ENCODE measurements around the gene TMEM135. TPM values are rescaled to one million over a fixed set of nuclear protein-coding genes. Genes with fewer than 3 reads are reported as not detected.
"Not testable (repeated sequence)": the region's sequence is repeated elsewhere in the genome, so short reads cannot be mapped to it uniquely, and the experiment has no call there.

Gene TMEM135
- total and polyA plus RNA-seq, 2 donors from 2014 or later, result 12.0 to 24.6 TPM

DNA sequence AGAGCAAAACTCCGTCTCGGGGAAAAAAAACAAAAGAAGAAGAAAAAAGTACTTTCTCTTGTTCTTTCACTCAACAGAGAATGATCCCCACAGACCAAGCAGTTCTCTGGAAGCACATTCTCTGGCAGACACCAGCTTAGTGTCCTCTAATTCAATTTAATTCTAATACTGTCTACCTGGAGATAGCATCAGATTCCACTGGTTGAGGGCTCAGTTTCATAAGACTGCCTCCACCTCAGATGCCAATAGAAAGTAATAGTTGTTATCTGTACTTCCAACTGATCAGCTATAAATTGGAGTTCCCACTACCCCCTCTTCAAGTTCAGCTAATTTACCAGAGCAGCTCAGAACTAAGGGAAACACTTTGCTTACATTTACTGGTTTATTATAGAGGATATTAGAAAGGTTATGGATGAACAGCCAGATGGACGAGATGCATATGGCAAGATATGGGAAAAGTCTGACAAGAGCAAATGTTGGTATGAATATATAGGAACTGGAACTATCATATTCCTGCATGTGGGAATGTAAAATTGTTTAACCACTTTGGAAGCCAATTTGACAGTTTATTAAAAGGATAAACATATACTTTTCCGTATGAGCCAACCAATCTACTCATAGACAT lies 64.3 kb downstream of the TMEM135 start:
- no peak overlapping the region for H3K4me3 ChIP-seq (ENCODE audit: low read length in 3 of 3)
- H3K9me3 ChIP-seq (ENCODE audit: control insufficient read depth in 2 of 3, insufficient read depth in 1 of 3, low read length in 3 of 3), result no peaks in the 10 kb centered on the region
- TF ChIP-seq, protein P1, sequence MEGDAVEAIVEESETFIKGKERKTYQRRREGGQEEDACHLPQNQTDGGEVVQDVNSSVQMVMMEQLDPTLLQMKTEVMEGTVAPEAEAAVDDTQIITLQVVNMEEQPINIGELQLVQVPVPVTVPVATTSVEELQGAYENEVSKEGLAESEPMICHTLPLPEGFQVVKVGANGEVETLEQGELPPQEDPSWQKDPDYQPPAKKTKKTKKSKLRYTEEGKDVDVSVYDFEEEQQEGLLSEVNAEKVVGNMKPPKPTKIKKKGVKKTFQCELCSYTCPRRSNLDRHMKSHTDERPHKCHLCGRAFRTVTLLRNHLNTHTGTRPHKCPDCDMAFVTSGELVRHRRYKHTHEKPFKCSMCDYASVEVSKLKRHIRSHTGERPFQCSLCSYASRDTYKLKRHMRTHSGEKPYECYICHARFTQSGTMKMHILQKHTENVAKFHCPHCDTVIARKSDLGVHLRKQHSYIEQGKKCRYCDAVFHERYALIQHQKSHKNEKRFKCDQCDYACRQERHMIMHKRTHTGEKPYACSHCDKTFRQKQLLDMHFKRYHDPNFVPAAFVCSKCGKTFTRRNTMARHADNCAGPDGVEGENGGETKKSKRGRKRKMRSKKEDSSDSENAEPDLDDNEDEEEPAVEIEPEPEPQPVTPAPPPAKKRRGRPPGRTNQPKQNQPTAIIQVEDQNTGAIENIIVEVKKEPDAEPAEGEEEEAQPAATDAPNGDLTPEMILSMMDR (IDR thresholded peaks at IDR 0.05; ENCODE audit: borderline replicate concordance, extremely low read depth, insufficient read depth), result no peak
- no peaks in the 10 kb centered on the region for H3K36me3 ChIP-seq (ENCODE audit: control insufficient read depth in 2 of 3, insufficient read depth in 3 of 3, low read length in 3 of 3)
- H3K9ac ChIP-seq (ENCODE audit: low read length in 3 of 3), result no peak overlapping the region
- DNase-seq (no peak), FAIRE-seq (no peak)
- intact Hi-C loops (cut with DNase I), result no loop called here
- H3K27me3 ChIP-seq (ENCODE audit: control insufficient read depth, insufficient read depth, low read length), result no peaks in the 10 kb centered on the region
- peaks cover 0 to 3% (median 0%) of the 10 kb centered on the region in 3 donors for H3K4me1 ChIP-seq (ENCODE audit: control insufficient read depth in 2 of 3, insufficient read depth in 2 of 3, low read depth in 1 of 3, low read length in 3 of 3)
- H3K27ac ChIP-seq (ENCODE audit: low read depth in 2 of 2, low read length in 2 of 2), result no peak overlapping the region

DNA sequence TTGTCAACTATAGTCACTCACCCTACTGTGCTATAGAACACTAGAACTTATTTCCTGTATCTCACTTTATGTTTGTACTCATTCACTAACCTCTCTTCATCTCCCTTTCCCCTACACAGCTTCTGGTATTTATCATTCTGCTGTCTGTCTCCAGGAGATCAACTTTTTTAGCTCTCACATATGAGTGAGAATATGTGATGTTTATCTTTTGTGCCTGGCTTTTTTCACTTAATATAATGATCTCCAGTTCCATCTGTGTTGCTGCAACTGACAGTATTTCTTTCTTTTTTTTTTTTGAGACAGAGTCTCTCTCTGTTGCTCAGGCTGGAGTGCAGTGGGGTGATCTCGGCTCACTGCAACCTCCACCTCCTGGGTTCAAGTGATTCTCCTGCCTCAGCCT lies 68.1 kb downstream of the TMEM135 start:
- H3K9ac ChIP-seq (ENCODE audit: low read length in 3 of 3); H3K4me3 ChIP-seq (ENCODE audit: low read length in 3 of 3); H3K36me3 ChIP-seq (ENCODE audit: control insufficient read depth in 2 of 3, insufficient read depth in 3 of 3, low read length in 3 of 3); H3K9me3 ChIP-seq (ENCODE audit: control insufficient read depth in 2 of 3, insufficient read depth in 1 of 3, low read length in 3 of 3); H3K27me3 ChIP-seq (ENCODE audit: control insufficient read depth, insufficient read depth, low read length); H3K4me1 ChIP-seq (ENCODE audit: control insufficient read depth in 2 of 3, insufficient read depth in 2 of 3, low read depth in 1 of 3, low read length in 3 of 3); DNase-seq; H3K27ac ChIP-seq (ENCODE audit: low read depth in 2 of 2, low read length in 2 of 2); intact Hi-C loops (cut with DNase I); FAIRE-seq: not testable (repeated sequence)

DNA sequence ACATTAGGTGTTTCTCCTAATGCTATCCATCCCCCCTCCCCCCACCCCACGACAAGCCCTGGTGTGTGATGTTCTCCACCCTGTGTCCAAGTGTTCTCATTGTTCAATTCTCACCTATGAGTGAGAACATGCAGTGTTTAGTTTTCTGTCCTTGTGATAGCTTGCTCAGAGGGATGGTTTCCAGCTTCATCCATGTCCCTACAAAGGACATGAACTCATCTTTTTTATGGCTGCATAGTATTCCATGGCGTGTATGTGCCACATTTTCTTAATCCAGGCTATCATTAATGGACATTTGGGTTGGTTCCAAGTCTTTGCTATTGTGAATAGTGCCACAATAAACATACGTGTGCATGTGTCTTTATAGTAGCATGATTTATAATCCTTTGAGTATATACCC lies 69.6 kb downstream of the TMEM135 start:
- H3K4me3 ChIP-seq (ENCODE audit: low read length in 3 of 3); H3K36me3 ChIP-seq (ENCODE audit: control insufficient read depth in 2 of 3, insufficient read depth in 3 of 3, low read length in 3 of 3); H3K27ac ChIP-seq (ENCODE audit: low read depth in 2 of 2, low read length in 2 of 2); intact Hi-C loops (cut with DNase I); H3K4me1 ChIP-seq (ENCODE audit: control insufficient read depth in 2 of 3, insufficient read depth in 2 of 3, low read depth in 1 of 3, low read length in 3 of 3); H3K9me3 ChIP-seq (ENCODE audit: control insufficient read depth in 2 of 3, insufficient read depth in 1 of 3, low read length in 3 of 3); H3K27me3 ChIP-seq (ENCODE audit: control insufficient read depth, insufficient read depth, low read length); DNase-seq; H3K9ac ChIP-seq (ENCODE audit: low read length in 3 of 3); FAIRE-seq: not testable (repeated sequence)

DNA sequence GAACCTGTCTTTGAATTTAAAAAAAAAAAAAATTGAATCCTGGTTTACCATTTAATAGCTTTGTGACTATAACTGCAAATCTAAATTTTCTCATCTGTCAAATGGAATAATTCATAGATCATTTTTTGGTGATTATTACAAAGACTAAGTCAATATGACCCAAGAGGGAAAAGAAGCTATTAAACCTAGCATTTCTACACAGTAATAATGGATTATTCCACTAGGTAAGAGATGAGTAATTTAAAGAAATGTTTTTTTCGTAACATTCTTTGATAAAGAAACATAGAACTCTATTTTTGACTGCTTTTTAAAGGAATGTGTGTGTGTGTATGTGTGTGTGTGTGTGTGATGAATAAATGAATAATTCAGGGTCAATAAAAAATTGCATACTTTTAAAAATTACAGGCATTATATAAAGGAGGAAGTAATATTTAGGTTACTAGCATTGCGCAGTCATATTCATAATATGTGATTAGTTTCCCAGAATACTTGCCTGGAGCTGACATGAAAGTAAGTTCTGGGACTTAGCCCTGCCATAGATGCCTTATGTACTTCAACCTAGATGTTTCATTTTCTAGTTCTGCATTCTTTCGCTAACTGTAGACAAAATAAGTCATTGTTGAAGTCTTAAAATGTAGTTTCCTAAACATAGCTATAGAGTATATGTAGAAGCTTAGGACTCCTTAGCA lies 72.9 kb downstream of the TMEM135 start:
- Histone ChIP-seq H3K27ac (ENCODE audit: low read depth in 2 of 2, low read length in 2 of 2) (no peak overlapping the region), H3K9me3 (ENCODE audit: control insufficient read depth in 2 of 3, insufficient read depth in 1 of 3, low read length in 3 of 3) (no peaks in the 10 kb centered on the region), H3K36me3 (ENCODE audit: control insufficient read depth in 2 of 3, insufficient read depth in 3 of 3, low read length in 3 of 3) (no peaks in the 10 kb centered on the region), H3K9ac (ENCODE audit: low read length in 3 of 3) (no peak overlapping the region), H3K27me3 (ENCODE audit: control insufficient read depth, insufficient read depth, low read length) (no peaks in the 10 kb centered on the region), H3K4me3 (ENCODE audit: low read length in 3 of 3) (no peak overlapping the region), H3K4me1 (ENCODE audit: control insufficient read depth in 2 of 3, insufficient read depth in 2 of 3, low read depth in 1 of 3, low read length in 3 of 3) (no peaks in the 10 kb centered on the region)
- FAIRE-seq (no peak), DNase-seq (no peak)
- TF ChIP-seq, protein P1 (IDR thresholded peaks at IDR 0.05; ENCODE audit: borderline replicate concordance, extremely low read depth, insufficient read depth), result no peak
- intact Hi-C loops (cut with DNase I), result no loop called here

All from kidney (tissue), 14 donors.